NAMALWA (cell line): ENCODE data around the gene OXER1.

Experiments
- DNase-seq: peaks from one replicate; pipeline ENCODE4 v3.0.0-alpha.2; 2015; ENCODE audit warnings: low spot score

The OXER1 gene

GRCh38 chr2:42764096-42764495 lies at the start of gene OXER1:
TSS of gene OXER1 (minus strand) at chr2:42764135. CDS start at chr2:42764062, 73 bp downstream.
- DNase-seq = no peak

GRCh38 chr2:42812899-42813479 lies 49.1 kb upstream of the OXER1 start:
- peak; percentile 59 for DNase-seq

GRCh38 chr2:42810971-42811811 lies 47.3 kb upstream of the OXER1 start:
- no peak for DNase-seq

- peak; percentile 95 for DNase-seq
These were observed 46.4 kb upstream of the OXER1 start for GRCh38 chr2:42810121-42810970.

GRCh38 chr2:42809819-42810120 lies 45.8 kb upstream of the OXER1 start:
- DNase-seq = no peak

- DNase-seq = peak; percentile 45
These were observed 45.3 kb upstream of the OXER1 start for GRCh38 chr2:42809131-42809818.

GRCh38 chr2:42808301-42808700 lies 44.4 kb upstream of the OXER1 start:
- no peak for DNase-seq

- DNase-seq = no peak
These were observed 42.9 kb upstream of the OXER1 start for GRCh38 chr2:42806786-42807185.

- no peak for DNase-seq
These were observed 41.0 kb upstream of the OXER1 start for GRCh38 chr2:42804891-42805290.

GRCh38 chr2:42804338-42804737 lies 40.4 kb upstream of the OXER1 start:
- no peak for DNase-seq

- DNase-seq = no peak
These were observed 38.2 kb upstream of the OXER1 start for GRCh38 chr2:42802150-42802549.

- no peak for DNase-seq
These were observed 37.4 kb upstream of the OXER1 start for GRCh38 chr2:42801381-42801780.

- no peak for DNase-seq
These were observed 37.0 kb upstream of the OXER1 start for GRCh38 chr2:42800981-42801380.

- DNase-seq = no peak
These were observed 36.6 kb upstream of the OXER1 start for GRCh38 chr2:42800461-42800962.

GRCh38 chr2:42799881-42800280 lies 35.9 kb upstream of the OXER1 start:
- DNase-seq = no peak

- DNase-seq = no peak
These were observed 33.3 kb upstream of the OXER1 start for GRCh38 chr2:42797281-42797680.

GRCh38 chr2:42796427-42797248 lies 32.7 kb upstream of the OXER1 start:
- DNase-seq = no peak

- DNase-seq = peak; percentile 48
These were observed 31.9 kb upstream of the OXER1 start for GRCh38 chr2:42795841-42796301.

- no peak for DNase-seq
These were observed 31.3 kb upstream of the OXER1 start for GRCh38 chr2:42795275-42795674.

- DNase-seq = no peak
These were observed 30.5 kb upstream of the OXER1 start for GRCh38 chr2:42794271-42795046.
